ENCODE data around the gene PNLIPRP2.

The PNLIPRP2 gene

DNA sequence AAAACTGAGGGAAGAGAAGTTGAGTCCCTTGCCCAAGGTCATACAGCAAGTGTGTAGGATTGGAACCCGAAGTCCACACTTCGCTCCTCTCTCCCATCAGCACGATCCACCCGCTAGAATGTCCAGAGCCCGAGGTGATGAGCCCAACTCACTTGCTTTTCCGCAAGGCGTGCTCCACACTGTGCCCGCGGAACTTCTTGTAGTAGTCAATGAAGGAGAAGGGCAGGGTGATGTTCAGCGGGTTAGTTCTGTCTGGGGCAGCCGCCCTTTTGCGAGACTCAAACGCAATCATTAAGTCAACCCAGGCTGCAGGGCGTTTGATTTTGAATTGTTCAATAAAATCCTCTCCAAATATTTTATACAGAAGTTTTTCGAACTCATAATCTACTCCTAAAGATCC is 58.6 kb downstream of the PNLIPRP2 start:
- in situ Hi-C loops (cut with MboI; ENCODE audit: low sequenced_read_pairs), result no loop called here

DNA sequence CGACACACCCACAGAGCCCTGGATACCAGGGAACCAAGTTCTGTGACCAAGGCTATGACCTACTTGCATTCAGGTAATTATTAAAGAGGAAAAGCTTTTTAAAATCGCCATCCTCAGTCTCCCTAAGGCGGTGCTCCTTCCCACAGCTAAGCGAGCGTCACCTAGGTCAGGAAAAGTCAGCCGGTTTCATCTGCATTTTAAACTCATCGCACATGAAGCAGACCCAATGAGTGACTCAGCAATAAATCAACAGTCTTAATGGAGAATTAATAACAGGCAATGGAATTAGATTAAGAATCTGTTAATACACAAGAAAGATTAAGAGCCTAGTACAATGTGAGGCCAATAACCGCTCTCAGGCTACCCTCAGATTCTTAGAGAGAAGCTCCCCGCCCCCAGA is 62.4 kb downstream of the PNLIPRP2 start:
- in situ Hi-C loops (cut with MboI; ENCODE audit: low sequenced_read_pairs), result no loop called here

DNA sequence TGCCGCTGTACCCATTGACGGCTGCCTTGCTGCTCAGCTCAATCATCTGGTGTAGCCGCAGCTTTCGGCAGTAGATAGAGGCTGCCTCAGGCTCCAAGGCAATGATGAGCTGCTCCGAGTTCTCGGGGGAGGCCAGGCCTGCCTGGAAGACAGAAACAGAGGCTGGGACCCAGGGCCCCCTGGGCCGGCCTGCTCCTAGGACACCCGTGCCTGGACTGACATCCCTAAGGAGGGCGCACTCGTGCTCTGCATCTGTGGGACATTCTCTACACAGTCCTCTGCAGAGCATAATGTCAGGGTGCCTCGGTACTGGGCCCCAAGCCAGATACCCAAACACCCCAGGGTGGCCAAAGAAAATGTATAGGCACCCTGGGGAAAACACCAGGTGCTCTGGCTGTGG is 63.1 kb downstream of the PNLIPRP2 start:
- in situ Hi-C loops (cut with MboI; ENCODE audit: low sequenced_read_pairs), result no loop called here

DNA sequence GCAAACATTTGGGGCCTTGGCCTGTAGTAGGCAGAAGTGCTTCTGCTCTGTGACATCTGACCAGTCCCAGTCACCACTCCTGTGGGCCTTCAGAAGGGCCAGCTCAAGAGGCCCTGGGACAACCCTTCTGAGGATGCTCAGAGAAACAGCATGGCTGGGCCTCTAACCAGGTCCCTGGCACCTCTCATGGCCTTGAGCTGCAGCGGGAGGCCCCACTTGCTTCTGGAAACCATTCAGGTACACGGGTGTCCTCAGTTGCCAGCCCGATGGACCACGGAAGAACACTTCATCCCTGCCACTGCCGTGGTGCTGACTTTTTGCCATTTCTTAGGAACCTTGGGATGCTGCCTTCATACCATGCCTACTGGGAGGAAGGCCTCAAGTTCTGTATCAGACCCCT is 64.0 kb downstream of the PNLIPRP2 start:
- in situ Hi-C loops (cut with MboI; ENCODE audit: low sequenced_read_pairs), result no loop called here

DNA sequence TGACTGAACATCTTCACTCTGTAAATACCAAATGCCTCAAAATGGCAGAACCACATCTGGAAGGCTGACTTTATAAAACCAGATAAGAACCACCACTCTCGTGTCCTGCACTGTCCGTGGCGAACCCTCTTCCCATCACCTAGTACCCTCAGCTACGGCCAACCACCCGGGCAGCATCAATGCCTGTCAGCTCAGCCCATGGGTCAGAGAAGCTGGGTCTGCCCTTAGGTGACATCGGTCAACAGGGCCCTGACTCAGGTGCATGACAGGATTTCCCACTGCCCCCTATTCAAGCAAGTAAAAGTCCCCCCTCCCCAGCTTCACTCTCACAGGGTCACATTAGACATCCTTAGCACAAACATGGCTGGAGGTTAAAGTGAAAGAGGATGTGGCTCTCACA is 65.1 kb downstream of the PNLIPRP2 start:
- in situ Hi-C loops (cut with MboI; ENCODE audit: low sequenced_read_pairs), result no loop called here

DNA sequence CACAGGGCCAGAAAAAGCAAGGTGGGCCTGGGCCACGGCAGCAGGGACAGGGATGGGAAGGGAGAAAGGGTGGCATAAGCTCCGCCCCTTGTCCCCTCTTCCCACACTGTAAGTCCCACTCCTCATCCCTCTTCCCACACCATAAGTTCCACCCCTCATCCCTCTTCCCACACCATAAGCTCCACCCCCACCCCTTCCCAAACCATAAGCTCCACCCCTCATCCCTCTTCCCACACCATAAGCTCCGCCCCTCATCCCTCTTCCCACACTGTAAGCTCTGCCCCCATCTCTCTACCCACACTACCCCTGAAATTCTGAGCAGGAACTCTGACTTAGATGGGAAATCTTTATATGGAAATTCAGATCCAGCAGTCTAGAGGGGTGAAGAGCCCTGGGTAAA is 65.9 kb downstream of the PNLIPRP2 start:
- in situ Hi-C loops (cut with MboI; ENCODE audit: low sequenced_read_pairs), result no loop called here

DNA sequence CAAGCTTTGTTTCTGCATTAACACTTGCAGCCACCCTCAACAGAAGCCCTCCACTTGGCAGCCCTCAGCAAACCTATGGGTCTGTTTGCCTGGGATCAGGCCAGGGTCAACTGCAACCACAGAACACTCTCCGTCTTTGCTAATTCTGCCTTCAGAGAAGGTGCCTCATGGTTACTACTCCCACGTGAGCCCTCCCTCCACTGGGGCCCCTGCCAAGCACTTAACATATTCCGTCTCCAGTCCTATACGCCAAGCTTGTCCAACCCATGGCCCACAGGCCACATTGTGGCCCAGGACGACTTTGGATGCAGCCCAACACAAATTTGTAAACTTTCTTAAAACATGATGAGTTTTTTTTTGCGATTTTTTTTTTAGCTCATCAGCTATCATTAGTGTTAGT is 66.9 kb downstream of the PNLIPRP2 start:
- in situ Hi-C loops (cut with MboI; ENCODE audit: low sequenced_read_pairs), result no loop called here

DNA sequence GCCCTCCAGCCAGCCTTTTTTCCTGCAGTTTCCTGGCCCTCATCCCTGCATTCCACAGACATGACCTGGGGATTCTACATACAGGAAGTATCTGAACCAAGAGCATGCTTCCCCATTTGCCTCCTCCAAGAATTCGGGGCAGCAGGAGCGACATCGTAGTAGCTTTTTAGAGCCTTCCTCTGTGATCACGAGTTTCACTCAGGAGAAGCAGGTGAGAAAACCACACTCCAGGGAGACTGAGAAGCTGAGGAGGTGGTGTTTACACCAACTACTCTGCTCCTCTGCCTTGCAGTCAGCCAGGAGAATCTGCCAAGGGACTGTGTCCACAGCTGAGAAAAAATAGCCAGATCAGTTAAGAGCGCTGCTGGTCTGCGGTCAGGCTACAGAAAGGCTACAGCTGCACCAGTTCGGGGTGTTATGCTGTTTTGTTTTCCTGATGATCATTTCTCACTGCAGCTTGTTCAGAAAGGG is 67.5 kb downstream of the PNLIPRP2 start:
- in situ Hi-C loops (cut with MboI; ENCODE audit: low sequenced_read_pairs), result no loop called here

DNA sequence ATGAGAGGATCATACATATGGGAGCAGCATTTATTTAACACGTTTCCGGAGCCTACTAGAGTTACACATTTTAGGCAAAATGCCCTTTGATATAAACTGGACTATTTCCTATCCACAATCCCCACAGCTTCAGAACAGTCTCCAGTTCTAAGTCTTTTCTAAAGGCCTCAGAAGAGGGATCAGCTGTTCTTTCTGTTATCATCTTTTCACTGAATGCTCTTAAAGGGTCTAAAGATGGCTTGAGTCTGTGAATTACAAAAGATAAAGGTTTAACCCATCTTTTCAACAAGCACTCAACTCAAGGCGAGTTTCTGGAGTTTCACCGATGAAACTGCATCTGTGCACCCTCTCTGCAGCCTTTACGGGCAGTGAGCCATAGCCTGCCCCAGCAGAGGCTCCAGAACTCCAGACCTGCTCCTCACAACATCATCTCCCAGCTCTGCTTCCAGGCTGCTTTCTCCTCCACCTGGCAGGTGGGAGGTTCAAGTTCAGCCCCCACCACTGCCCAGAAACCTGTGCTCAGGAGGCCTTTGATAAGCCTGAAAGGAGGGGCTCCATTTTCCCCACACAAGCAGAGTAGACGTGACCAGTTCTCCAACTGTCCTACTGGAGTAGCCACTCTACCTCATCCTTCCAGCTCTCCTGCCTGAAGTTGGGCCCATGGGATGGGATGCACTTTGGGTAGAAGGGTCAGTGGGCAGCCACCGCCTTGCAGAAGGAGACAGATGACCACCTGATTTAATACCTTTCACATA is 68.2 kb downstream of the PNLIPRP2 start:
- in situ Hi-C loops (cut with MboI; ENCODE audit: low sequenced_read_pairs), result no loop called here

DNA sequence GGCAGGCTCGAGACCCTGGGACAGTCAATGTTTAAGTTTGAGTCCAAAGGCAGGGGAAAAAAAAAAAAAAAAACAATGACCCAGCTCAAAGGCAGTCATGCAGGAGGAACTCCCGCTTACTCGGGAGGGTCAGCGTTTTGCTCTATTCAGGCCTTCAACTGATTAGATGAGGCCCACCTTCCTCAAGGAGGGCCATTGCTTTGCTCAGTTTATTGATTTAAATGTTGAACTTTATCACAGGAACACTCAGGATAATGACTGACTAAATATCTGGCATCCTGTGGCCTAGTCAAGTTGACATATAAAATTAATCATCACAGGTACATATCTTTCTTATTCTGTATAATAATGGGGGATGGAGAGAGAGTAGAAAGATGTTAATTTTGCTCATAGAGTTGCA is 69.0 kb downstream of the PNLIPRP2 start:
- in situ Hi-C loops (cut with MboI; ENCODE audit: low sequenced_read_pairs), result no loop called here

DNA sequence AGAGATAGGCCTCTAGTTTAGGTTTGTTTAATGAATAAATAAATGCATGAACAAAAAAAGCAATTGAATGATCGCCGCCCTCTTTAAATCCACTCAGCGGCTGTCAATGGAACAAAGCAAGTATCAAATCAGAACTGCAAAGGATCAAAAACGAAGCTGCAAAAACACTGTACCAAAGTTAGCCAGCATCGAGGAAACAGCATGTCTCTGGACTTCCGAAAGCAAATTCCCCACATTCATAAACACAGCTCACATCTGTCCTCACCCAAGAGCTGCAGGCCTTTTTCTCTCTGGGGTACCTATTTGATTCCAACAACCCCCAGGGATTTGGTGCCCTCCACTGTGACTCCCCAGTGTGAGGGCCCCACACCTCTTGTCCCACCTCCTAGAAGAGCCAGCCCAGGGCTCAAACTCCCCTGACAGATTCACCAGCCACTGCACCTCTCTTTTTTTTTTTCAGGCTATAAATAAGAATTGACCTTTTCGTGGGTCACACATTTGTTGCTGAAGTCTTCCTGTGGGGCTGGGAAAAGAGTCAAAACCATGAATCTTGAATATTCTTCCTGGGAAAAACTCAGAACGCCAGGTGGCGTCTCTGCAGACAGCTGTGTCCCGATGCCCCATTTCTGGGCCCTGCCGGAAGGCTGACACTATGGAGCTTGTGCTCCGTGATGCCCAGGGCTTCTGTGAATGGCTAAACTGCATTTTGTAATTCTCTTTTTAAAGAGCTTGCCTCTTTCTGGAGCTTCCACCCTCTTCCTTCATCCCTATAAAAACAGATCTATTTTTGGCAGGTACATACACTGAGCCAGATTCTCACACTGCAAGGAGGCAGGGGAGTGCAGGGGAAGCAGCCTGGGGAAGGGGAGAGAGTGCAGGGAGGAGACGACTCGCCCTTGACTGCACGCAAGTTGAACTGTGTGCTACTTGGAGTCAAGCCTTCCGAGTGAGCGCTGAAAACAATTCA is 69.9 kb downstream of the PNLIPRP2 start:
- in situ Hi-C loops (cut with MboI; ENCODE audit: low sequenced_read_pairs), result no loop called here

DNA sequence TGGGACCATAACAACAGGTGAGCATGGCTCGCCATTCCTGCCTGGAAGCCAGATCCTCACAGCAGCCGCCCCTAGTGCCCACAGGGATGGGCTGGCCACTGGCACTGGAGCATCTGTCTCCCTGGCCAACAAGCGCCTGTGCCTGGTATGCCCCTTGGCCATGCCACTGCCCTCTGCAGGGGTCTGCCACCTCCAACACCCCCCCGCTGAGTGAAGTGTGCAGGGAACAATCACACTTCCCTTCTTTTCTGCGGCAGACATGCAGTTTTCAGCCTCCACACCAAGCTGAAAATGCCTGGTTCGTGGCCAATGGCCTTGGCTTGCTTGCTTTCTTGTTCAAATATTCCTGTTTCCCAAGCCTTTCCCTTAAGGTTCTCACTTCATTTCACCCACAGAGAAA is 70.9 kb downstream of the PNLIPRP2 start:
- in situ Hi-C loops (cut with MboI; ENCODE audit: low sequenced_read_pairs), result no loop called here

DNA sequence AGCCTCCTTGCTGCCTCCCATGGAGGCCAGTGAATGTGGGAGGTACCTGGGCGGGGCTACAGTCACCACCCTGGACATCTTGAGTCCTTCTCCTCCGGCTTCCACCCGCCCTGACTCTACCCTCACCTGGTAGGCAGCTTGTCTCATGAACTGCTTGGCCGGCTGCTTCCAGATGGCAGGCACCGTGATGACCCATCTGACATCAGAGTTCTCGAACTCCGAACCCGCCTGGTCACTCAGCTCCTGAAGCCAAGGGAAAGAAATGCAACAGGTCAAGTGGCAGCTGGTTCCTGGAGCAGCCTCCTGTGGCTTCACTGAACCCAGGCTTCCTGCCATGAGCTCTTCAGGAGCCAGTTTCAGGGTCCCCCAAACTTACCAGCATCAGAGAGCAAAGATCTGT is 71.5 kb downstream of the PNLIPRP2 start:
- in situ Hi-C loops (cut with MboI; ENCODE audit: low sequenced_read_pairs), result no loop called here

DNA sequence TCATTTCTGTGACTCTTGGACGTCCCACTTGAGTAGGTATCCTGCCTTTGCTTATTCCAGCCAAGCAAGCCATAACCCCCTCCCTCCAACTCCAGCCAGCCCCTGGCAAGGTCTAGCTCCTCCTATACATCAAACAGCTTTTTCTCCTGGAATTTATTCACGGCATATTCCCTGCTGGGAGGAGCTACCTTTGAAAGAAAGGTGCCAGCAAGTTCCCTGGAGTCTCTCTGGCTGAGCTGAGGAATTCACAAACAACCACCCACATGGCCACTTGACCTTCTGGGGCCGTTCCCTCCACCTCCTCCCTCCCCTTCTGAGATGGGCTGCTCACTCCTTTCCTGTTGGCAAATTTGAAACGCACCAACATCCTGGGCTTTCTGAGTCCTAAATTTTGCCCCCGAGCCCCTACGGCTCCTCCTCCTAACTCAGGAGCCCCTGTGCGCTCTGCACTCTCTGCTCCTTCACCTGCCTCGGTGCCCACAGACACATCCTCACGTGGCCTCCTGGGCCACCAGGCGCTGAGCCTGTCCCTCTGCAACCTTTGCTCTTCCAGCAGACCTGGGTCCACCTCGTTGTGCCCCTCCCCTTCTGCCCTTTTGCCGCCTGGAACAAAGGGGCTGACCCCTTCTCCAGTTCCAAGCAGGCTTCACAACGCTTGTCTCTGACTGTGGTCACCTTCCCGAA is 73.6 kb downstream of the PNLIPRP2 start:
- in situ Hi-C loops (cut with MboI; ENCODE audit: low sequenced_read_pairs), result no loop called here
